Muscle layer of duodenum (tissue), 2 donors: ENCODE results near the gene ZMYND11.

Source experiments
- H3K27ac ChIP-seq: one replicate; pipeline ENCODE4 v1.7.0; 2013; ENCODE audit warnings: mild to moderate bottlenecking, low read length
- H3K27me3 ChIP-seq: one replicate; pipeline ENCODE4 v1.7.0; 2013; ENCODE audit warnings: low read depth, mild to moderate bottlenecking, control low read depth, low read length
- H3K36me3 ChIP-seq, 2 donors: one replicate each; pipeline ENCODE4 v1.7.0; 2013; ENCODE audit warnings: low read length in 2 of 2, control low read depth in 1 of 2, mild to moderate bottlenecking in 1 of 2; ENCODE audit not compliant: insufficient read depth in 2 of 2, control insufficient read depth in 1 of 2
- H3K4me1 ChIP-seq, 2 donors: one replicate each; pipeline ENCODE4 v1.7.0; 2013; ENCODE audit warnings: low read length in 2 of 2, mild to moderate bottlenecking in 2 of 2, control low read depth in 1 of 2, moderate library complexity in 1 of 2; ENCODE audit not compliant: insufficient read depth in 2 of 2, control insufficient read depth in 1 of 2
- H3K4me3 ChIP-seq, 2 donors: one replicate each; pipeline ENCODE4 v1.7.0; 2013; ENCODE audit warnings: low read length in 2 of 2, low read depth in 1 of 2, mild to moderate bottlenecking in 1 of 2
- H3K9me3 ChIP-seq, 2 donors: one replicate each; pipeline ENCODE4 v1.7.0; 2013; ENCODE audit warnings: low read length in 2 of 2, control low read depth in 1 of 2, mild to moderate bottlenecking in 1 of 2; ENCODE audit not compliant: control insufficient read depth in 1 of 2
- donor health status: healthy.

ZMYND11 gene

GRCh38 chr10:200405-200804 is 65.2 kb downstream of the ZMYND11 start:
- Histone ChIP-seq H3K4me1 (no peaks in the 10 kb centered on the region), H3K27ac (no peak overlapping the region), H3K9me3 (no peaks in the 10 kb centered on the region), H3K4me3 (no peak overlapping the region), H3K36me3 (peaks cover 0 to 2% of the 10 kb centered on the region in 2 donors), H3K27me3 (no peaks in the 10 kb centered on the region)

DNA sequence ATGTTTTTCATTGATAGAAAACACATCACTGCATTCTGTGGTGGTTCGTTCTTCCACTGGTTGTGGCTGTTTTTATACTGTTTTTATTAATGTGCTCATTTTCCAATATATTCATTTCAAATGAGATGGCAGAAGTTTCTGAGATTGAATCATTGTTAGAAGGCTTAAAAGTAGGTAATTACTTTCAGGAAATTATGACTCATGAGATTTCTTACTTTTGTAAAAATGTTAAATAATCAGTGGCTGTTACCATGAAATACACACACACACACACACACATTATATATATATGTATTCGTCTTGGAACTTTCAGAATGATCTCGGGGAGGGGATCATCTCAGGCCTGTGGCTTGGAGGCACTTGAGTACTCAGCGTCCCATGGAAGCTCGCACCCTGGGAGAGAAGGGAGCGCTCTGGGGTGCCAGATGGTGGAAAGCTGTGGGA is 66.1 kb downstream of the ZMYND11 start:
- Histone ChIP-seq H3K9me3 (no peaks in the 10 kb centered on the region), H3K27ac (no peak overlapping the region), H3K36me3 (no peaks in the 10 kb centered on the region), H3K27me3 (no peaks in the 10 kb centered on the region), H3K4me1 (no peaks in the 10 kb centered on the region), H3K4me3 (no peak overlapping the region)

DNA sequence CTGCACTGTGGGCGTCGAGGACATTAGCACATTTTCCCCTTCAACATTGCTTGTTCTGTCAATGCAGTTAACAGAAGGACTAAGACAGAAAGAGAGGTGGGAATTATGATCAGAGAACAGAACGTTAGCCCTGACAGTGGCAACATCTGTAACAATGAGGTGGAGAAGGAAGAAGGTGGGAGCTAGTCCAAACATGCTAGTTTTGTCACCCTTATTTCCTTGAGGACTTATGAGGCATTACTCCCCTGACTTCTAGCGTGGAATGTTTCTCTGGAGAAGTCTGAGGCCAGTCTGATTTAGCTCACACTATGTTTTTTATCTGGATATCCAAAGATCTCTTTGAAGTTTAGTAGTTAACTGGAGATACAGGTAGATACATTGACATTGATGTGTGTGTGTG is 73.4 kb downstream of the ZMYND11 start:
- H3K4me1 ChIP-seq = no peaks in the 10 kb centered on the region
- no peak overlapping the region for H3K27ac ChIP-seq
- H3K36me3 ChIP-seq = peaks cover 10% of the 10 kb centered on the region in 2 donors
- H3K4me3 ChIP-seq = no peak overlapping the region
- no peaks in the 10 kb centered on the region for H3K9me3 ChIP-seq
- no peaks in the 10 kb centered on the region for H3K27me3 ChIP-seq

GRCh38 chr10:209357-209756 is 74.1 kb downstream of the ZMYND11 start:
- no peaks in the 10 kb centered on the region for H3K9me3 ChIP-seq
- H3K4me3 ChIP-seq = no peak overlapping the region
- H3K4me1 ChIP-seq = no peaks in the 10 kb centered on the region
- H3K27me3 ChIP-seq = no peaks in the 10 kb centered on the region
- H3K36me3 ChIP-seq = peaks cover 10% of the 10 kb centered on the region in 2 donors
- no peak overlapping the region for H3K27ac ChIP-seq

DNA sequence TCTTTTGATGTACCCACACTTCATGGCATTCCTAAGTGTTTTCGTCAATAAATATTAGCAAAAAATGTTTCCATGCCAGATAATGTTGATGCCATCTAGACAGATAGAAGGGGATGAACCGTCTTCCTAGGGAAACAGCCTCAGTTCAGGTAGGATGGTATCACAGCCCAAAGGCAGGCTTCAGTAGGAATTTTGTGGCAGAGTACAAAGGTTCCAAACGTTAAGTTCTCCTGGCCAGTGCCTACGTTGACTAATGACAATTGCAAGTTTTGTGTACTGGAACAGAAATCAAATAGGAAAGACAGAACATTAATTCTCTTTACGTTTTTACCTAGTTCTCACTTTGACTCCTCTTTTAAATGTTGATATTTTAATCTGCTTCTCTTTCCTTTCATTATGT is 75.0 kb downstream of the ZMYND11 start:
- H3K9me3 ChIP-seq = no peaks in the 10 kb centered on the region
- no peak overlapping the region for H3K4me3 ChIP-seq
- no peak overlapping the region for H3K27ac ChIP-seq
- no peaks in the 10 kb centered on the region for H3K4me1 ChIP-seq
- peaks cover 10% of the 10 kb centered on the region in 2 donors for H3K36me3 ChIP-seq
- H3K27me3 ChIP-seq = no peaks in the 10 kb centered on the region

DNA sequence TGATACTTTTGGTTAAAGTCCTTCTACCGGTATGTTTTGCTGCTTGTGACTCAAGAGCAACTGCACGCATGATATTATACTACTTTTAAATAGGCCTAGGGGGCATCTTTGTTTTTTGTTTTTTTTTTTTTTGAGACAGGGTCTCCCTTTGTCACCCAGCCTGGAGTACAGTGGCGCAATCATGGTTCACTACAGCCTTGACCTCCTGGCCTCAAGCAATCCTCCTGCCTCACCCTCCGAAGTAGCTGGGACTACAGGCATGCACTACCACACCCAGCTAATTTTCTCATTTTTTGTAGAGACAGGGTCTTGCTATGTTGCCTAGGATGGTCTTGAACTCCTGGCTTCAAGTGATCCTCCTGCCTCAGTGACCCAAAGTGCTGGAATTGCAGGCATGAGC is 80.2 kb downstream of the ZMYND11 start:
- Histone ChIP-seq H3K4me3 (no peak overlapping the region), H3K4me1 (peaks cover 0 to 16% of the 10 kb centered on the region in 2 donors), H3K27me3 (no peaks in the 10 kb centered on the region), H3K36me3 (peaks cover 1 to 3% of the 10 kb centered on the region in 2 donors), H3K27ac (no peak overlapping the region), H3K9me3 (no peaks in the 10 kb centered on the region)

GRCh38 chr10:218798-219197 is 83.5 kb downstream of the ZMYND11 start:
- no peaks in the 10 kb centered on the region for H3K27me3 ChIP-seq
- H3K9me3 ChIP-seq = no peaks in the 10 kb centered on the region
- peaks cover 0 to 16% of the 10 kb centered on the region in 2 donors for H3K4me1 ChIP-seq
- no peak overlapping the region for H3K27ac ChIP-seq
- H3K36me3 ChIP-seq = no peaks in the 10 kb centered on the region
- no peak overlapping the region for H3K4me3 ChIP-seq

GRCh38 chr10:219731-220472 is 84.6 kb downstream of the ZMYND11 start:
- Histone ChIP-seq H3K9me3 (no peaks in the 10 kb centered on the region), H3K4me3 (no peak overlapping the region), H3K27me3 (no peaks in the 10 kb centered on the region), H3K27ac (no peak overlapping the region), H3K36me3 (no peaks in the 10 kb centered on the region), H3K4me1 (peaks cover 0 to 16% of the 10 kb centered on the region in 2 donors)

- Histone ChIP-seq H3K9me3 (no peaks in the 10 kb centered on the region), H3K4me3 (no peak overlapping the region), H3K27me3 (no peaks in the 10 kb centered on the region), H3K36me3 (no peaks in the 10 kb centered on the region), H3K4me1 (peaks cover 0 to 5% of the 10 kb centered on the region in 2 donors), H3K27ac (no peak overlapping the region)
Observed at GRCh38 chr10:224571-224970, 89.3 kb downstream of the ZMYND11 start.

- no peak overlapping the region for H3K4me3 ChIP-seq
- no peaks in the 10 kb centered on the region for H3K9me3 ChIP-seq
- no peaks in the 10 kb centered on the region for H3K27me3 ChIP-seq
- no peak overlapping the region for H3K27ac ChIP-seq
- no peaks in the 10 kb centered on the region for H3K4me1 ChIP-seq
- H3K36me3 ChIP-seq = no peaks in the 10 kb centered on the region
Observed at GRCh38 chr10:226018-226417, 90.8 kb downstream of the ZMYND11 start.

DNA sequence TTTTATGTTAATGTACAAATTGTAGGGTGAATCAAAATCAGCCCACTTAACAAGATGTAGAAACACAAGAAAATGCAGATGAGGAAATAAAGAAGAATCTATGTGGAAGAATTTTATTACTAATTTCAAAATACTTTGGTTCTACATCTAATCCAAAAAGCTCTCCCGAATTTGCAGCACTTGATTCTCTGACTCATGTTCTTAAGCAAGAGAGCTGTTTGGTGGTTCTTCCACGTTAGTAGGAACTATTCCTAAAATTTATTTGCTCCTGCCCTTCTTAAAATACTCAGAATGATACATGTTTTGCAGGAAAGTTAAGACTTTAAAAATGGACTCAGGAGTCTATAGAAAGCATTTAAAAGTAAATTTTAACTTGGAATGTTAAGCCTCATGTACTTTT is 91.8 kb downstream of the ZMYND11 start:
- no peaks in the 10 kb centered on the region for H3K36me3 ChIP-seq
- H3K9me3 ChIP-seq = no peaks in the 10 kb centered on the region
- no peak overlapping the region for H3K4me3 ChIP-seq
- no peaks in the 10 kb centered on the region for H3K27me3 ChIP-seq
- no peak overlapping the region for H3K27ac ChIP-seq
- H3K4me1 ChIP-seq = no peaks in the 10 kb centered on the region

DNA sequence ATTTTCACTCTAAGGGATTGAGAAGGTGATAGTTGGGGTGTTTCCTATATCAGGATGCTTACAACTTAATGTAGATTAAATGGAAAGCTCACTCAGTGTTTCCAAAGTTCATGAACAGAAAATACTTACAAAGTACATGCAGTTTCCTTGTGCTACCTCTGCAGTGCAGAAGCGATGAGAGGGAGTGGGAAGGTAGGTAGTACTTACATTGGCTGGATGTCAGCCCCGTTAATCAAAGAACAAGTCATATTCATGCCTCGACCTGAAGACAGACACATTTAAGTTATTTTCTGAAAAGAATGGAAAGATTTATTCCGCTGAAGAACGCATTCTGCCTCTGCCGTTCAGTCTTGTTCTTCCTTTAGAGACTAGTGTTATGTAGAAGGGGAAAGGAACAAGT is 93.1 kb downstream of the ZMYND11 start:
- Histone ChIP-seq H3K36me3 (no peaks in the 10 kb centered on the region), H3K4me3 (no peak overlapping the region), H3K27me3 (no peaks in the 10 kb centered on the region), H3K9me3 (no peaks in the 10 kb centered on the region), H3K27ac (no peak overlapping the region), H3K4me1 (no peaks in the 10 kb centered on the region)
